ENCODE data around the gene TPX2.

TPX2 gene

GRCh38 chr20:31833931-31834521 is 94.9 kb downstream of the TPX2 start:
- DNase-seq (ENCODE audit: low spot score): no peak

- no peak for DNase-seq (ENCODE audit: low spot score)
Observed at GRCh38 chr20:31835554-31835953, 96.5 kb downstream of the TPX2 start.

- peak; percentile 10 for DNase-seq (ENCODE audit: low spot score)
Observed at GRCh38 chr20:31835977-31836852, 97.1 kb downstream of the TPX2 start.

- DNase-seq (ENCODE audit: low spot score): no peak
Observed at GRCh38 chr20:31836853-31837608, 97.9 kb downstream of the TPX2 start.

- DNase-seq (ENCODE audit: low spot score): no peak
Observed at GRCh38 chr20:31837896-31838397, 98.9 kb downstream of the TPX2 start.

- DNase-seq (ENCODE audit: low spot score): no peak
Observed at GRCh38 chr20:31838646-31839292, 99.7 kb downstream of the TPX2 start.

GRCh38 chr20:31839782-31840487 is 100.8 kb downstream of the TPX2 start:
- DNase-seq (ENCODE audit: low spot score): no peak

- DNase-seq (ENCODE audit: low spot score): no peak
Observed at GRCh38 chr20:31840906-31841816, 102.1 kb downstream of the TPX2 start.

- no peak for DNase-seq (ENCODE audit: low spot score)
Observed at GRCh38 chr20:31841928-31842327, 102.8 kb downstream of the TPX2 start.

GRCh38 chr20:31842471-31843157 is 103.5 kb downstream of the TPX2 start:
- DNase-seq (ENCODE audit: low spot score): no peak

GRCh38 chr20:31843288-31843687 is 104.2 kb downstream of the TPX2 start:
- DNase-seq (ENCODE audit: low spot score): no peak

- no peak for DNase-seq (ENCODE audit: low spot score)
Observed at GRCh38 chr20:31843881-31844280, 104.8 kb downstream of the TPX2 start.

GRCh38 chr20:31844737-31845299 is 105.7 kb downstream of the TPX2 start:
- DNase-seq (ENCODE audit: low spot score): no peak

- DNase-seq (ENCODE audit: low spot score): no peak
Observed at GRCh38 chr20:31845300-31845863, 106.3 kb downstream of the TPX2 start, which contains the start of gene FOXS1. Gene FOXS1, minus strand, starts transcription at chr20:31845604. Its CDS starts 62 bp downstream, at chr20:31845542.

GRCh38 chr20:31846793-31847138 is 107.7 kb downstream of the TPX2 start:
- no peak for DNase-seq (ENCODE audit: low spot score)

GRCh38 chr20:31848088-31848999 is 109.3 kb downstream of the TPX2 start:
- DNase-seq (ENCODE audit: low spot score): no peak

- no peak for DNase-seq (ENCODE audit: low spot score)
Observed at GRCh38 chr20:31849306-31849930, 110.3 kb downstream of the TPX2 start.

Measured in CD4-positive, alpha-beta T cell treated with Interleukin-6 at 100 ng/mL for 8 hours (primary cell).